ENCODE measurements around the gene FADS2.

Gene FADS2

DNA sequence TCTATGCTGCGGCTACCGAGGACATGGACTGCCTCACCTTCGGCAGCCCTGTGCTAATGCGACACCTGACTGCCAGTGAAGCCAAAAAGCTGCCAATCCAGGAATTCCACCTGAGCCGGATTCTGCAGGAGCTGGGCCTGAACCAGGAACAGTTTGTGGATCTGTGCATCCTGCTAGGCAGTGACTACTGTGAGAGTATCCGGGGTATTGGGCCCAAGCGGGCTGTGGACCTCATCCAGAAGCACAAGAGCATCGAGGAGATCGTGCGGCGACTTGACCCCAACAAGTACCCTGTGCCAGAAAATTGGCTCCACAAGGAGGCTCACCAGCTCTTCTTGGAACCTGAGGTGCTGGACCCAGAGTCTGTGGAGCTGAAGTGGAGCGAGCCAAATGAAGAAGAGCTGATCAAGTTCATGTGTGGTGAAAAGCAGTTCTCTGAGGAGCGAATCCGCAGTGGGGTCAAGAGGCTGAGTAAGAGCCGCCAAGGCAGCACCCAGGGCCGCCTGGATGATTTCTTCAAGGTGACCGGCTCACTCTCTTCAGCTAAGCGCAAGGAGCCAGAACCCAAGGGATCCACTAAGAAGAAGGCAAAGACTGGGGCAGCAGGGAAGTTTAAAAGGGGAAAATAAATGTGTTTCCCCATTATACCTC is 32.1 kb upstream of the FADS2 start:
- no peak for DNase-seq

DNA sequence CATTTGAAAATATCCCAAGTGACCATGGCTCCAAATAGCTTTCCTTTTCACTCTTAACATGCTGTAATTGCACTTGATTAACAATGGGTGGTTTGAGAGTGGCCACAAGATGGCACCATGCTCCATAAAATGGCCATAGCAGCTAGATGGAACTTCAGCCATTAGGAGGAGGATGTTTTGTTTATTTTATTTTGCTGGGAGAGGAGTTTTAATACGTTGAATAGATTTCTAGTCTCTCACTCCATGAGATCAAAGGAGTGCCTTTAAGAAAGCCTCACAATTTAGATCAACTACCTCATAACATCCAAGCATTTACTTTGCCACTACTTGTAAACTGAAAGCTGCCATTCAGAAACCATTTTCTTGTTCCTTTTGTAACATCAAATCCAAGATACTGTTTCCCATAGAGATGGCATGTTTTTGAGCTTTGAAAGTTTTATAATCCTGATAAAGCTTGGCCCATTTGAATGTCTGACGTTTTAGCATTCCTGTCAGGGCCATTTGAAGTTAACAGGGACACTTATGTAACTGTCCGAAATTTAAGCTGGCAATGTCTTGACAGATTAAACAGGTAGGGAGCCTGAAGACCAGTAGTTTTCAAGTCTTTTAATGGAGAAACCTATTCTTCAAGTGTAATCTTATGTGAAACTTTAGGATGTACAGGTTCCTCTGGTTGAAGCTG is 30.7 kb upstream of the FADS2 start:
- DNase-seq: no peak

DNA sequence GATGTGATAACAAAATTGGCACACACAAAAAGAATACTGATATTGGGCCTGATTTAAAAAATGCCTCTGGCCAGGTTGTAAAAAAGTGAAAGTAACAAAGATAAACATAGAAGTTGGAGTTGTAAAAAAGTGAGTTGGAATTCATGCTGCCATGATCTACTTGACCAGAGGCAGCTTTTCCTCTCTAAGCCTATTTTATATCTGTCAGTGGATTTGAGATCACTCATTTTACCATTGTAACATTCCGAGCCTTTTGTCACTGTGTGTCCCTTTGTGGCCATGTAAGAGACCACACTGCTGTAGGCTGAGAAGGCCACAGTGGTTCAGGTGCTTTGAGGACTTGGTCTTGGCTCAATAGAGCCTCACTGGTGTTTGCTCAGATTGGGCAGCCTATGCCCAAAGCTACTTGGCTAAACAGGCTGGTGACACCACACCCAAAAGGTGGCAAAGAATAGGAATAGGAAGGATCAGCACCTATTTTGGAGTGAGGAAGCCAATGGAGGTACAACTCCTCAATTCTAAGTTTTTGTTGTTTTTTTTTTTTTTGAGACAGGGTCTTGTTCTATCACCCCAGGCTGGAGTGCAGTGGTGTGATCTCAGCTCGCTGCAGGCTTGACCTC is 28.3 kb upstream of the FADS2 start:
- no peak for DNase-seq

DNA sequence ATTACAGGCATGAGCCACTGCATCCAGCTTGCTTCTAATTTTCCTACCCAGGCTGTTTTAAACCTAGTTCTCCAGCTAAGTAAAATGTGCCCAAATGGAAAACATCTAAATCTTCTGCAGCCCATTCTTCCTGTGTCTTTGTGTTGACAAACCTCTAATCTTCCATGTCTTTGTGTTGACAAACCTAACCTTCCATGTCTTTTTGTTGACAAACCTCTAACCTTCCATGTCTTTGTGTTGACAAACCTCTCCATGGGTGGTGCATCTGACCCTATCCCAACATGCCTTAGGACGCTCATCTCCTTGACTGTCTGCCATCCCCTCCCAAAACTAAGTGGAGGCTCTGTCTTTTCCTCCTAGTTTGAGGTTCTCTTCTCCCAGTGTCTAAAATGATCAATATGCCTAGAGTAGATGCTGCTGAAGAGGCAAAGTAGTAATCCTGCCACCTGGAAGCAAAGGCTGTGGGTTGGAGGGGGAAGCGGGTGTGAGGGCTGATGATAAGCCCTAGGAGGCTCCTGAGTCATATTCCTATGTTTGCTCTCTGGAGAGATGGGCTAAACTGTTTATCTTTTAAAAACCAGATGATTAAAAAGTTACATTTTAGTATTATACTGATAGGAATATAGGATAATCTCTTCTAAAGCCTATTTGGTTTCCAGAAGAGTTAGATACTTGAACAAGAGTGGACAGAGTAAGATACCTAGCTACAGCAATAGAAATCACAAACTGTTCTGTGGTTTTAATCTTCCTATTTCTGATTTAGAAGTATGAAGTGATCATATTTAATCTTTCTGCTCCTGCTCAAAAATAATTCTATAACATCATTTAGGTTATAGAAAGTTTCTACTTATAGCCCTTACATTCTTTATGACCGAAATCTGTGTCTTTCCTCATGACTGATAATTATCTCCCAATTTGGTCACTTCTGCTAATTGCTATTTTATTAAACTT is 27.5 kb upstream of the FADS2 start:
- DNase-seq: no peak

DNA sequence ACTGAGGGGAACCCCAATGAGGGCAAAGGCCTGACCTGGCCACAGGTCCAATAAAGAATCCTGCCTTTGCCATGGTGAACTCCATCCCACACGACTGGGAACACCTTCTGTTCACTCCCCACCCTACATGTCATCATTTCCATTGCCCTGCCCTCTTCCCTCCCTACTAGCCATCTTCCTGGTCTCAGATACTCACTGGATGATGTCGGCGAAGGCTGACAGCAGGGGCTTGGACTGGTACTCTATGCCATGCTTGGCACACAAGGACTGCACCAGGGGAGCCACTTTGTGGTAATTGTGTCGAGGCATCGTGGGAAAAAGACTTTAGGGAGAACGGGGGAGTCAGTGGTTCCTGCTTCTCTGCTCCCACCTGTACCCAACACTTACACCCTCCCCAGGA is 25.5 kb upstream of the FADS2 start:
- no peak for DNase-seq

DNA sequence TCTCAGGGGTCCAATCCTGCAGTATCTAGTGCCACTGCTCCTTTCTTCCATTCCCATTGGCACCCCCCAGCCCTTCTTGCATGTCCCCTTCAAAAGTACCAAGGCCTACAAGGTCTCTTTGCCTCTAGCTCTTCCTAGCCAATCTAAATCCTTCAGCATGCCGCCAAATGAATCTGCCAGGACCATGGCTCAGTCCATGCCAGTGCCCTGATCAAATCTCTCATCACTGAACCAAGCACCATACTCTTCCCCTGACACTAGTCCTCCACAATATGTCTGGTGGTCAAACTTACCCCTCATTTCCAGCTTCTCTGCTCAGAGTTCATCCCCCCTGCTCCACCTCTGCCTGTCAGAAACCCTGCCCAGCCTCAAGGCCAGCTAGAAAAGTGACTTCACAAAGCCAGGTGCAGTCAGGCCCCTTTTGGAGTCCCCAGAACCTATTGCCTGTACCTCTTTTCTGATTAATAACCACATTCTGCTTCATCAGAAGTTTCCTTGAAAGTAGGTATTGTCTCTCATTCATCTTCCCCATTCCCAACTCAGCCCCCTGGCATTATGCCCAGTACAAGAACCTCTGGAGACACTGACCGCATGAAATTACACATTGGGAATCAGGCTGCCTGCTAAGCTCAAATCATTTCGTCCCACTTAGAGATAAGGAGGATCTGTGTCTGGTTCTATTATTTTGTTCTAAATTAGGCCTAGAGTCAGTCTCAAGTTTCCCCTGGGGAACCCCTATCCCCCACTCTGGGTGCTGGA is 24.0 kb upstream of the FADS2 start:
- DNase-seq: no peak

DNA sequence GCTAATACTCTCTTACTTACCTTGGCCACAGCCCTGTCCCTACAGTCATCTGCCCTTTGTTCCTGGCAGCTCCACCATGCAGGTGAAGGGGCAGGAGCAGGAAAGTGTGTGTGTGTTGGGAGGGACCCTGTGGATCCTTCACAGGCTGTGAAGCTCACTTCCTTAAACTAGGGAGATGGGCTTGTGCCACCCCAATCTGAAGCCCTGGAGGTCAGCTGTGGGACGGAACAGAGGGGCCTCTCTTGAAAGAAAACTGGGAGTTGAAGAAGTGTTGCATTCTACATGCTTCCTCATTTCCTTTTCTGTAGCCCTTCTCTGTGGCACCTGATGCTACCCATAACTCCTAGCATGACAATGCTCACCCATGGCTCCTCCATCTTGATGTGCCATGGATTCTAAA is 23.0 kb upstream of the FADS2 start:
- no peak for DNase-seq

DNA sequence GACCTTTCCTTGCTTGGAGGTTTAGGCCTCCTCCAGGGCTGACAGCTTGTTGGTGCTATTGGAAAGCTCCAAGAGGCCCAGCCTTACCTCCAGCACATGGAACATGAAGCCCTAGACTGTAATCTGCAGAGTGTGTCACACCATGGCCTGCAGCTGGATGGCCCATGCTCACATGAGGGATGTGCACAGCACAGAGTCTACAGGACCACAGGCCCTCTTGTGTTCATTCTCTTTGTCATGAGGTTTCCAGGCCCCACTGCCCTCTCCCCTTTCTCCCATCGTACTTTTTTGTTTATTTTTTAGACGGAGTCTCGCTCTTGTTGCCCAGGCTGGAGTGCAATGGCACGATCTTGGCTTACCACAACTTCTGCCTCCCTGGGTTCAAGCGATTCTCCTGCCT is 21.3 kb upstream of the FADS2 start:
- DNase-seq: no peak

DNA sequence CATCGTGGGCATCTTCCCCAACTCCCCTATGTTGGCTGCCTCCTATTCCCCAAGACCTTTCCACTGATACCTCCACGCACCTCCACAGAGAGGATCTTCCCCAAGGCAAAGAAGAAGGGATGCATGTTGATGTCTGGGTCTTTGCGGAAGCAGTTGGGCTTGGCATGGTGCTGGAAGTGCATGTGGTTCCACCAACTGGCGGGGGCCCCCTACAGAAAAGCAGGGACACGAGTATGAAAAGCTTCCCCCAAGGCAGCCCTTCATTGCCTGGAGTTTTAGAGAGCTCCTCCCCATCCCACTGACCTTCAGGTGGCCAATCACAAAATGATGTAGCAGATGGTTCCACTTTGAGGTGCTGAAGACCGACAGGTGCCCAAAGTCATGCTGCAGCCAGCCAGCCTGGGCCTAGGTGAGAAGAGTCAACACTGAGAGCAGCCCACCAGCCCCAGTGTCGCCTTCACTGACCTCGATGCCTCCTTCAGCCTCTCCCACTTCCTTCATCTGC is 17.4 kb upstream of the FADS2 start:
- no peak for DNase-seq

DNA sequence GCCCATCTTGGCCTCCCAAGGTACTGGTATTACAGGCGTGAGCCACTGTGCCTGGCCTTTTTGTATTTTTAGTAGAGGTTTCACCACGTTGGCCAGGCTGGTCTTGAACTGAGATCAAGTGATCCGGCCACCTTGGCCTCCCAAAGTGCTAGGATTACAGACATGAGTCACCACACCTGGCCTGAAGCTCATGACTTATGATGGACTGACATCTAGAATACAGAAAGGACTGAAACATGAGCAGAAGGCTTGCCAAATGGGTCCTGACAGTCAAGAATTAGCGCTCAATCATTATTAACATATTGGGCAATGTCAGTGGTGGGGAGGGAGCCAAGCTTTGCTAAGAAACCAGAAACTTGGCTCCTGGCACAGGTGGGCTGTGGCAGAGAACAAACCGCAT is 16.3 kb upstream of the FADS2 start:
- no peak for DNase-seq

DNA sequence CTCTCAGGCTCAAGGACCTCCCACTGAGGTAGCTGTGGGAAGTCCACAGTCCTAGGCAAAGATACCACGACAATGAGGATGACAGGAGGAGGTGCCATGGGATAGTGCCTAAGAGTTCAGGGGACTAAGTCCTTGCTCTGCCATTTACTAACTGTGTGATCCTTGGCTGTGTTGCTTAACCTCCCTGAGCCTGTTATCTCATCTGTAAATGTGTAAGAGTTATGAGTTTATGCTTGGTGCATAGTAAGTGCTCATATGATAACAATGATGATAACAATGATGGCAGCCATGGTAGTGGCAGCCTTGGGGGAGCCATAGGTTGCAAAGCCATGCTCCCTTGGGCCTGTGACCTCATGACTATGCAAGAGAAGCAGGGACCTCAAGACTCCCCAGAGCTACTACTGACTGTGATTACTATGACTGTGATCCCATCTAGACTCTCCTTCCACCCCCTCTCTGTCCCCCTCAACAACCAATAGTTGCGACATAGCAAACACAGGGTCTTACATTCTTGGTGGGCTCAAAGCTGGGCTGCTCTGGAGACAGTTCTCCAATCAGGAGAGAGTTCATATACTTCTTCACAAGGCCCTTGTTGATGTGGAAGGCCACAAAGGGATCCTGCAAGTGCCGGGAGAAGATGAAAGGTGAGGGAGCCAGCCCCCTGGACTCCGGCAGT is 15.2 kb upstream of the FADS2 start:
- DNase-seq: no peak

DNA sequence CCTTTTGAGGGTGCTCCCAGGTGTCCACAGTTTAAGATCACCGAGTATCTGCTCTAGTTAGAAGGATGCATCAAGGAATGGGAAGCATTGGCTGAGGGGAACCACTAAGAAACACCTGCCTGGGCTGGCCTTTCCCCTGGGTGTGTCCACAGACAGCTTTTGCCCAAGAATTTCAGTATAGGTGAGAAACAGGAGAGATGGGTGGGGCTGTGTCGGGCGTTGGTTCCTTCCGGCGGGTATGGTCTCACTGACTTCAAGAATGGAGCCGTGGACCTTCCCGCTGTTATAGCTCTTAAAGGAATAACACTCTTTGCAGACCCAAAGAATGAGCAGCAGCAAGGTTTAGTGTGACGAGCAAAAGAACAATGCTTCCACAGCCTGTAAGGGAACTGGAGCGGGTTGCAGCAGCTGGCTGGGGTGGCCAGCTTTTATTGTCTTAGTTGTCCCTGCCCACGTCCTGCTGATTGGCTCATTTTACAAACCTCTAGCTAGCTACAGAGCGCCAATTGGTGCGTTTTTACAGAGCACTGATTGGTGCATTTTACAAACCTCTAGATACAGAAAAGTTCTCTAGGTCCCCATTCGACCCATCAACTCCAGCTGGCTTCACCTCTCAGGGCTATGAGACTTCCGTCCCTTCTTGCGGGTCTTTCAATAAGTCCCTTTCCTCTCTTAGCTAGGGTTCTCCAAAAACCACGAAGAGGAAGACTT is 13.7 kb upstream of the FADS2 start:
- no peak for DNase-seq

DNA sequence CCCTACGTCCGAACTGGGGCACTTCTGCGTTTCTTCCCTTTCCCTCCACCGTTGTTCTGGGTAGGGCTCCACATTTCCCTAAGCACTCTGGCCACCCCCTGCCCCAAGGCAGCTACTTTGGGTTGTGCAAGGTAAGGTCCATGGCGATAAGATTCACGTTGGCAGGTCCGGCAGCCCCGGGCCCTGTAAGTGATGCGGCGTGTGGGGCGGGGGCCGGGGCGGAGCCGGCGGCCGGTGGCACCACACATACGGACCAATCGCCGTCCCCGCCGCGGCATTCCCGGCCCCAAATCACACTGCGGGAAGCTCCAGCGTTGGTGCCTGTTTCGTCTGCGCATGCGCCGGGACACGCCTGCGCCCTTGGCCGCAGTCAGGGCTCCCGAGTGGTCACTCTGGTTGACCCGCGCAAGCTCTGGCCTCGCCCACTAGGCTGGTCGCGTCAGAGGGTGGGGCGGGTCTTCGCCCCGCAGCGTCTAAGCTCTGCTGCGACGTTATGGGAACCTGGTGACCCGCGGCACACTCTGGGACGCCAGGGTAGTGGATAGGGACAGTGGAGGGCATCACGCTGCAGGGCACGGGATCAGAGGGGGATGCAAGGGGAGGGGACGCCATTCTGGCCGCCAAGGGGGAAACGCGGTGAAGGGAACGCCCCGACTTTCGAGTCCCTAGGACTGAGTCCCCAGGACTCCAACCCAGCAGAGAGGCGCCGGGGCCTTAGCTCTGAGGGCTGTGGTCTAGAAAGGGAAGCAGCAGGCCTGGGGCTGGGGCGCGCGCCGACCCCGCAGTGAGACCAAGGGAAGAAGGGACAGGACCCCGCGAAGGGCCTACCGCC is 12.9 kb upstream of the FADS2 start:
- peak; percentile 54 for DNase-seq

DNA sequence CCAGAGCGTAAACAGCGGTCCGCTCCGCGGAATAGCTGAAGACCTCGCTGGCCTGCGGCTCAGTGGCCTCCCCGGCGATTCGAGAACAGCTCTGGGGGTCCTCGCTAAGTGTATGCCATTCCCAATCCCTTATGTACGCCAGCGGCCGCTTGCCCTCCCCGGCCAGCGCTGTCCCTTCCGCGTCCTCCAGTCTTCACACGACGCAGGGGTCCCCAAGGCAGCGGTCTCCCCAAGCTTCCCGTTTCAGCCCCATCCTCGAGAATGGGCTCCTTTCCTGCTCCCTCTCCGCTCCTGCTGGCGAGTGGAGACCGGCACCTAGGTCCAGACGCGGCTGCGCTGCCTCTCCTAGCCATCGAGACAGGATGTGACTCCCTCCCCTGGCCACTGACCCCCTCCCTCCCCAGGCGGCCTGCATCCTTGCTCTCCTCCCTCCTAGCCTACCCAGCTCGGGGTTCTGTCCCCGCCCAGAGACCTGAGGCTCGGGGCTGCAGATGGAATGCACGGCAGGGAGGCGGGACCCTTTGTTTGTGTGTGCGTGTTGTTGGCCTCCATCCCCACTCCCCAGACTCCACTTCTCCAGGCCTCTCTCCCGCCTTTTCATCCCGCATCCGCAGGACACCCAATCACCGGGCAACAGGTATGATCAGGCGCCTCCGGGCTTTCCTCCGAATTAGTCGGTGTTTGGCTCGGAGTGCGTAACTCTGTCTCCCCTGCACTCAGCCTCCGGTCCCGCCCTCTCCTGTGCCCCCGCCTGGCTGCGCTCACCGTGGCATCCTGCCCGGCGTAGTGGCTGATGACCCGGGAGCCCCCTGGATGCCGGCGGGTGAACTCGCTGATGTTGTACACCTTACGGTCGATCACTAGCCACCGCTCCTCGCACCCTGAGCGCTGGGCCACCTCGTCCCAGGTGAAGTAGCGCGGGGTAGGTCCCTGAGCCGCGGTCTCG is 12.0 kb upstream of the FADS2 start:
- peak; percentile 55 for DNase-seq

DNA sequence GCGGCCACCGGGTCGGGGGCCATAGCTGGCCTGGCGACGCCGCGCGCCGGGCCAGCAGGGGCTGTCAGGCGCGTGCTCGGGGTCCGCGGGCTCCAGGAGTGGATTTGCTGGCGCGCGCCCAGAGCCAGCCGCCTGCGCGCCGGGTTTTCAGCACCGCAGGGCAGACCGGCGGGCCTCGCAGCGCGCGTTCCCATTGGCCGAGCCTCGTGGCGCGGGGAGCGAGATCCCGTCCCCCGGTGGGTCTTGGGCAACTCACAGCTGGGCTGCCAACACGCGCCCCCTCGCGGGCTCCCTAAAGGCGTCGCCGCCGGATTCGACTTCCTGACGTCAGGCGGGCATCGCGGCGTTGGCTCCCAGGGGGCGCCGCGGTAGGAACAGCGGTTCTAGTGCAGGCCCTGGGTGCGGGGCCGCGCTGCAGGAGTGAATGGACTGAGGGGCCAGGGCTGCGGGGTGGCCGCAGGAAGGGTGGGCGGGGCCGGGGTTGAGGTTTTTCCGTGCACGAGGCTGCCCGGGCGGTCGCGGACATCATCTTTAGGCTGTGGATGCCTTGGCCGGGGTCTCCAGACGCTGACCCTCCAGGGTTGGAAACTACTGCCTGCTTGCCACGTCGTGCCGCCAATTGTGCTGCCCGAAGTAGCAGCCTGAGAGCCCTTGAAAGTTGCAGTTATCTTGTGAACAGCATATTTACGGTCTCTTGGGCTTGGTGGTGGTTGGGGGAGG is 11.2 kb upstream of the FADS2 start, which contains the start of gene FADS1:
FADS1 (minus strand) TSS at position 268 of the 720 bp plus-strand sequence; CDS start at position 194, 74 bp downstream.
- peak; percentile 80 for DNase-seq

DNA sequence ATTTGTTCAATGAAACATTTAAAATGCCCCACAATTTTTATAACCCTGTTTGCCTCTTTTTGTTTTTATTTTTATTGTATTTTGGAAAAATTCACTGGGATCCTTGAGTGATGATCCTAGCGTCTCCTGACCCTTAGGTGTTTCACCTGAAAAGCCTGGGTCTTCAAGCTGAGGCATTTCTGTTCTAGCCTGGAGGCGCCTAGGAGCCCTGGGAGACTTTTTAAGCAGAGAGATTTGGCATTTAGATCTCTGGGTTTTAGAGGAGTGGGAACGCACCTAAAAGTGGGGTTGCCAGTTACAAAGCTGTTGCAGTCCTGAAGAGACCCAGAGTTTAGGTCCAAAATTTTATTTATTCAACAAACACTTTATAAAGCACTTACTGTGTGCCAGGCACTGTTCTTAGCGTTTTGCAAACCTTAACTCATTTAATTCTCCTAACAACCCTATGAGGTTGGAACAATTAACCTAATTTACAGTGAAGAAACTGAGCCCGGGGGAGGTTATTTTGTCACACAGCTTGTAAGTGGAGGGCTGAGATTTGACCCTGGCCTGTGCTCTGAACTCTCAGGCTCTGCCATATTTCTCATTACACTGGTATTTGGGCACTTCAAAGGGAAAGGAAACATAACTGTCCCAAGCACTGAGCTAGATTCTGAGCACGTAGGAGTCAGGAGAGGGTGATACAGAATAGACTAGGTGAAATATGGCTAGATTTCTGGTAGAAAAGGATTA is 10.5 kb upstream of the FADS2 start:
- DNase-seq: no peak

DNA sequence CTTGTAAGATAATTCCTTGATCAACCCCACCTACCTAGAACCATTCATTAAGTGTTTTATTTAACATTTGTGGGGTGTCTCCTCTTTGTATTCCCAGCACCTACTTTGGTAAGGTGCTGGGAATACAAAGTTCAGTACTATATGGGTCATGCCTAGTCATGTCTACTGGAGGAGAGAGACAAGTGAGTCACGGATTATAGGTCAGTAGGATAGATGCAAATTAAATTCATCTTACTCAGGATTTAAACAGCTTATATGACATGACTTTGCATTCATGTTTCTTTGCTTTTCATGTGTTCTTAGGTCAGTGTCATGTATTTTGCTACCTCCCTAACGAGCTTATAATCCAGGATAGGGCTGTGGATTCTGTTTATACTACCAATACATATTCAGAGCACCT is 7.9 kb upstream of the FADS2 start:
- no peak for DNase-seq

All from activated gamma-delta T cell (primary cell).